ENCODE data around the gene FUBP3. TPM values are rescaled to one million over a fixed set of nuclear protein-coding genes. Genes with fewer than 3 reads are reported as not detected.
"Not testable (repeated sequence)": the region's sequence is repeated elsewhere in the genome, so short reads cannot be mapped to it uniquely, and the experiment has no call there.

Gene FUBP3
- polyA plus RNA-seq, 4 donors: 74.1 to 87.3 (median 80.5) TPM

DNA sequence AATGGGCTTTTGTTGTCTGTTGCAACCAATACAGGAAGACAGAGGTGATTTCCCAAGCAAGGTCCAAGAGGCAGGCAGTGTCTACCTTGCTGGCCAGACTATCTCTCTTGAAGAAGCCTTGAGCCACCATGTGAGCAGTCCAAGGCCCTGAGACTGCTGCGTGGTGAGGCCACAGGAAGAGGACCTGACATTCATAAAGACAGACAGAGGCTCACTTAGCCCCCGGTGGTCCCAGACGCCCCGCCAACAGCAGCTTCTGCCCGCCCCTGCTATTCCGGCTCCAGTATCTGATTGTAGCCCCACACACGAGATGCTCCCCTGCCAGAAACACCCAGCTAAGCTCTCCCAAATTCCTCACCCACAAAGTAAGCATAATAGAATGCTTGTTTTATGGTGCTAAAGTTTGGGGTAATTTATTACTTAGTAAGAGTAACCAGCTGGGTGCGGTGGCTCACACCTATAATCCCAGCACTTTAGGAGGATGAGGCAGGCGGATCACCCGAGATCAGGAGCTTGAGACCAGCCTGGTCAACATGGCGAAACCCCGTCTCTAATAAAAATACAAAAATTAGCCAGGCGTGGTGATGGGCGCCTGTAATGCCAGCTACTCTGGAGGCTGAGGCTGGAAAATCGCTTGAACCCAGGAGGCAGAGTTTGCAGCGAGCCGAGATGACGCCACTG is 22.8 kb upstream of the FUBP3 start:
- no peak for DNase-seq (ENCODE audit: low read depth in 4 of 4, low spot score in 2 of 4)

DNA sequence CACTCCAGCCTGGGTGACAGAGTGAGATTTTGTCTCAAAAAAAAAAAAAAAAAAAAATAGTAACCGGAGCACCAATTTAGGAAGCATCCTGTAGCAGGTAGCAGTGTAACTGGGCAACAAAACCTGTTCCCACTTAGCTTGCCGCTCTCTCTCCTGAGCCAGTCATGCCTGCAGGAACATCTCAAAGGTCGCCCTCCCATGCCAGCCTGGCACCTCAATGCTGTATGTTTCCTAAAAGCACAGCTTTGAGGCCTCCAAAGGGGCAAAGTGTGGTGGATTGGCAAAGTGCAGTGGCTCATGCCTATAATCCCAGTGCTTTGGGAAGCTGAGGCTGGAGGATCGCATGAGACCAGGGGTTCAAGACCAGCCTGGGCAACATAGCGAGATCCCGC is 22.3 kb upstream of the FUBP3 start:
- no peak for DNase-seq (ENCODE audit: low read depth in 4 of 4, low spot score in 2 of 4)

DNA sequence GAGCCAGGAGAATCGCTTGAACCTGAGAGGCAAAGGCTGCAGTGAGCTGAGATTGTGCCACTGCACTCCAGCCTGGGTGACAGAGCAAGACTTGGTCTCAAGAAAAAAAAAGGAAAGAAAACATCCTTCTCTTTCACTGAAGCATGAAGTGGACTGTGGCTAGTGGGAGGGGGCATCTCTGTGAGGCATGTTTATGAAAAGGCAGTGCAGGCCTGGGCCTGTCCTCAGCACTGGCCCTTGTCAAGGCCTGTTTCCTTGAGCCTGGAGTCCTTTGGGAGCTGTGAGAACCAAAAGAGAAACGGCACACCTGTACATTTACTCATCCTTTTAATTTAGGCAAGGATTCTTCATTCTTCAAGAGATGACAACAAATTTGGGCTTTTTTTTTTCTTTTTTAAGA is 18.3 kb upstream of the FUBP3 start:
- DNase-seq (ENCODE audit: low read depth in 4 of 4, low spot score in 2 of 4): no peak

- DNase-seq (ENCODE audit: low read depth in 4 of 4, low spot score in 2 of 4): not testable (repeated sequence)
Measured at GRCh38 chr9:130562525-130562924, 16.9 kb upstream of the FUBP3 start.

DNA sequence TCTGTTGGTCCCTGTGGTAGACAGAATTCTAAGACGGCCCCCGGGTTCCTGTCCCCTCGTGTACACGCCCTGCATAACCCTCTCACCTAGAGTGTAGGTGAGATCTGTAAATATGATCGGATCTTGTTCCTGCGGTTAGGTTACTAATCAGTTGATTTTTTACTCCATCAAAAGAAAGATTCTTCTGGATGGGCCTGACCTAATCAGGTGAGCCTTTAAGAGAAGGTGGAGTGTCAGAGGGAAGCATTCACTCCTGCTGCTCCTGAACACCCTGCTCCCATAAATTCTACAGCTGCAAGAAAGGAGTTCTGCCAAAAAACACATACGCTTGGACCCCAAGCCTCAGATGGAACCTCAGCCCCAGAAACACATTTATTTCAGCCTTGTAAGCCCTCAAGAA is 15.6 kb upstream of the FUBP3 start:
- no peak for DNase-seq (ENCODE audit: low read depth in 4 of 4, low spot score in 2 of 4)

DNA sequence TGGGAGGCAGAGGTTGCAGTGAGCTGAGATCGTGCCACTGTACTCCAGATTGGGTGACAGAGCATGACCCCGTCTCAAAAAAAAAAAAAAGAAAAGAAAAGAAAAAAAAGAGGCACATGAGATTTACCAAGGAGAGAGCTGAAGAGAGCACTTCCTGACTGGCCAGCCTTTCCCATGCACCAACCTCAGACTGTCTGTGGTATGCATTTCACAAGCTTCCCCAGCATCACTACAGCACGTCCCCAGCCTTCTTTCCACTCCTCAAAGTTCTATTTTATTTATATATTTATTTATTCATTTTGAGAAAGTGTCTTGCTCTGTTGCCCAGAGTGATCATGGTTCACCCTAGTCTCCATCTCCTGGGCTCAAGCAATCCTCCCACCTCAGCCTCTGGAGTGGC is 13.6 kb upstream of the FUBP3 start:
- no peak for DNase-seq (ENCODE audit: low read depth in 4 of 4, low spot score in 2 of 4)

DNA sequence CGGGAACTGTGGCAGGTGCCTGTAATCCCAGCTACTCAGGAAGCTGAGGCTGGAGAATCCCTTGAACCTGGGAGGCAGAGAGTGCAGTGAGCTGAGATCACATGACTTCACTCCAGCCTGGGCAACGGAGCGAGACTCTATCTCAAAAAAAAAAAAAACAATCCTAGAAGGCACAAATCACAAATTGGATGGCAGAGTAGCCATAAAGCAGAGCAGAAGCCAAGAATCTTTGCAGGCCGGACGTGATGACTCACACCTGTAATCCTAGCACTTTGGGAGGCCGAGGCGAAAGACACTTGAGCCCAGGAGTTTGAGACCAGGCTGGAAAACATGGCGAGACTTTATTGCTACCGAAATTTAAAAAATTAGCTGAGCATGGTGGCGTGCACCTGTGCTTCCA is 9.2 kb upstream of the FUBP3 start:
- no peak for DNase-seq (ENCODE audit: low read depth in 4 of 4, low spot score in 2 of 4)

DNA sequence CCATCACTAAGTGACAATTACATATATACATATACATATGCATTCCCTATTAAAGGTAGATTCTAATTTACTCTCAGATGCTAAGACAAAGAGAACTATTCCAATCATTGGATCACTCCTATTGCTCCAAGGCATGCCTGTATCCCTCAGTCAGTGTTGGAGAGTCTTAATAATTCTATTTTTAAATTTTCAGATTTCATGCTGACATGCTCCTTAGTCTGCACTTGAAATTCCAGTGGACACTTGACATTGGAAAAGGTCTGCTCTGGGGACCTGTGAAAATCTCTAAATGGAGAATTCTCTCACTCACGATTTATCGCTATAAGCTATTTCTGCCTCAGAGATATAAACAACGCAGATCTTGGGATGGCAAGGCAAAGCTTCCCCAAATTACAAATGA is 3.9 kb upstream of the FUBP3 start:
- DNase-seq (ENCODE audit: low read depth in 4 of 4, low spot score in 2 of 4): no peak

DNA sequence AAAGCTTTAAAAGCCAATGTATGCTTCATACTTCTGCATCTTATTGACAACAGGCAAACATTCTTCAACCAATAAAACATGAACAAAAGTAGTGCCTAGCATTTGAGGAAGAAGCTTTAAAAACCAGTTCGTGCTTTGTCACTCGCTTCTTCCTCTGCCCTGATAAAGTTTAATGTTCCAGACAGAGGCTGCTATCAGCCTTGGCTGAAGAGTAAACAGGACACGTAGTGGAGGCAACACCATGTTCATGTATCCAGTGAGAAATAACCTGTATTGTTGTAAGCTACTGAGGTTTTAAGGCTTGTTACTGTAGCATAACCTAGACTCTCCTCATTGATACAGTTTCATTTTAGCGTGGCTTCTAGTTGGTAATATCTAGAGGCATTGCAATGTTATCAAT is 3.2 kb upstream of the FUBP3 start:
- DNase-seq (ENCODE audit: low read depth in 4 of 4, low spot score in 2 of 4): no peak

DNA sequence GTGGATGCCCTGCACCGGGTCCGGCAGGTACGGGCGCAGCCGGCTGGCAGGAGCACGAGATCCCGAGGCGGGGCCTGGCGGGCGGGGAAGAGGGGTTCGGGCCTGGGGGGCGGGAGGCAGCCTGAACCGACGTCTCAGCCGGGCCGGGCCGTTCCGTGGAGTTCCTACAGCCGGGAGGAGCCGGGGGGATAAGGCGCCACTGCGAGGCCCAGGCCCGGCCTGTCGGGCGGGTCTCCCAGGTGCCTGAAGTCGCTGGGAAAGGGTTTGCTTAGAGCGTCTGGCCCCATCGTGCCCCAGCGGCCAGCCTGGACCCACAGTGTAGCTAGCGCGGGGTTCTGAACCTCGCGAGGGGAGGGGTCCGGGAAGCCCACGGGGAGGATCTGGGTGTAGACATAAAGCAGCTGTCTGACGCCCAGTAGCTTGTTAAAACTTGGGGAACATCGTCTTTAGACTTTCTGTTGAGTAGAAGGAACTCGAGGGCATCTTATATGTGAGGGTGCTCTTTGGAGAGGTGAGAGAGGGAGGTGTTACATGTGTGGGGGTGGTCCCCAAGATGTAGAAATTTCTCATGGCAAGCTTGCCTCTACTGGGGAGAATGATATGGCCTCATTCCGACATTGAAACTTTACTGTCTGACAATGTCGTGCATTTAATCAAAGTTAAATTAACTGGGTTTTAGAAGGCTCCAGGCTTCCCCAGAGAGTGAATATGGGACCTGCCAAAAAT is 524 bp downstream of the FUBP3 start:
- no peak for DNase-seq (ENCODE audit: low read depth in 4 of 4, low spot score in 2 of 4)

GRCh38 chr9:130581766-130582165 is 2.4 kb downstream of the FUBP3 start:
- no peak for DNase-seq (ENCODE audit: low read depth in 4 of 4, low spot score in 2 of 4)

DNA sequence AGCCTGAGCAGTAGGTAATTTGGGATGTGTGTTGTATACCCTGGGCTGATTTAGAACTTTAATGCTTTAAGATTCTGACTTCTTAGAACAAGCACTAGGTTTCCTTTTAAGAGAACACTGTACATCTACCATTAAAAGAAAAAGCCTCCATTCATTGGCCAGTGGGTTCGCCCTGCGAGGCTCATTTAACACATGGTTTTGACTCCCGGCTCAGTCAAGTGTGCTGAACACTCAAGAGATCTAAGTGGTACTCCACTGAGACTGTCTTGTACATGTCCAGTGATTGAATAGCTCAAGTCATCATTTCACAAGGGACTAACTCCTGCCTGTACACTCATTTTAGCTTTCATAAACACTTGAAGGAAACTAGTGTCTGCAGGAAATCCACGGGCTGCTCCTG is 3.9 kb downstream of the FUBP3 start:
- DNase-seq (ENCODE audit: low read depth in 4 of 4, low spot score in 2 of 4): no peak

DNA sequence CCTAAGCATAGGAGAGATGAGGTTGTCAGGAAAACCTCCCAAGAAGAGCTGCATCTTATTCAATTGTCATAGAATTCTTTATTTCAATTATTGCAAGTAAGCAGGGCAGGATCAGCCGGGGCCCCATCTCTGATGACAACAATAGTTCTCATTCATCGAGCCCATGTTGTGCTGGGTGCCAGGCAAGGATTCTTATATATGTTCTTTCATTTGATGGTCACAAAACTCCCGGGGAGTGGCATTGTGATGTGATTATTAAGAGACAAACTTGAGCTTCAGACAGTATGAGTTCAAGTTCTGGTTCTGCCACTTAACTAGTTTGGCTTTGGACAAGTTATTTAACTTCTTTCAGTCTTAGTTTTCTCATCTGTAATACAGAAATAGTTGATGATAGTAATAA is 8.5 kb downstream of the FUBP3 start:
- DNase-seq (ENCODE audit: low read depth in 4 of 4, low spot score in 2 of 4): no peak

- DNase-seq (ENCODE audit: low read depth in 4 of 4, low spot score in 2 of 4): no peak
Measured at GRCh38 chr9:130588416-130588815, 9.0 kb downstream of the FUBP3 start.

DNA sequence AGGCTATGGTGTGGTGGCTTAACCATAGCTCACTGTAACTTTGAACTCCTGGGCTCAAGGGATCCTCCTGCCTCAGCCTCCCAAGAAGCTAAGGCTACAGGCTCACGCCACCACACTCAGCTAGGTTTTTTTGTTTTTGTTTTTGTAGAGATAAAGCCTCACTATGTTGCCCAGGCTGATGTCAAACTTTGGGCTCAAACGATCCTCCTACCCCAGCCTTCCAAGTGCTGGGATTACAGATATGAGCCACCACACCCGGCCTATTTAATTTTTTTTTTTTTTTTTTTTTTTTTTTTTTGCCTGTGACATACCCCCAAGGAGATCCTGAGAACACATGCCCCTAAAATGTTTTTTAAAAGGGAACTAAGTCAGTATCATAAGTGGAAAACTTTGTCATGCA is 10.4 kb downstream of the FUBP3 start:
- no peak for DNase-seq (ENCODE audit: low read depth in 4 of 4, low spot score in 2 of 4)

- no peak for DNase-seq (ENCODE audit: low read depth in 4 of 4, low spot score in 2 of 4)
Measured at GRCh38 chr9:130590305-130590704, 10.9 kb downstream of the FUBP3 start.

DNA sequence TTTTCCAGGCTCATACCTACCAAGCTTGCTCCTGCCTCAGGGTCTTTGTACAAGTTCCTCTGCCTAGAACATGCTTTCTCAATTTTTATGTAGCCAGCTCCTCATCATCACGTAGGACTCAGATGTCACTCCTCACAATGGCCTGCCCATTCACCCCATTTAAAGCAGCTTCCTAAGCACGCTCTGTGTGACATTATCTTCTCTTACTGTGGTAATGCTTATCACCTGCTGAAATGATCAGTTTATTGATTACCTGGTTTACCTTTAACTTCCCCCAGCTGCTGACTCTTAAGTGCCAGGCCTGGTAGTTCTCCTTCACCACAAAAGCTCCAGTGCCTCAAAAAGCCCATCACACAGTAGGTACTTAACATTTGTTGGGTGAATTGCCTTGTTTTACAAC is 13.6 kb downstream of the FUBP3 start:
- DNase-seq (ENCODE audit: low read depth in 4 of 4, low spot score in 2 of 4): no peak

- DNase-seq (ENCODE audit: low read depth in 4 of 4, low spot score in 2 of 4): no peak
Measured at GRCh38 chr9:130597228-130597627, 17.9 kb downstream of the FUBP3 start.

DNA sequence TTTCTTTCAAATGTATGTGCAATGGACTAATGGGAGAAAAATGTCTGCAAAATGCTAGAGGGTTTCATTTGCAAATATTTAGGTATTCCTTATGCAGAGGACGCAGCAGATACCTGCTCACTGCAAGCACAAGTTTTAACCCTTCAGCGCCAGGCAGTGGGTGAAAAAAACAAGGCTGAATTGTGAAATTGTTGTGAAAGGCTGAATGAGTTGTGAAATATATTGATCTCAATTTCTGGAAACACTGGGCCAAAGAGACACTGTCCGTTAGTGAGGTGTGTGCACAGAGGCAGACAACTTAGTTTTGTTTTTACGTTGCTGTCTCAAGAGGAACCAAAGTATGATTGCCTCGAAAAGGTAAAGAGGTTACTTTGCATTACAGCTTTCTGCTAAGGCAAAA is 18.8 kb downstream of the FUBP3 start:
- DNase-seq (ENCODE audit: low read depth in 4 of 4, low spot score in 2 of 4): no peak

- DNase-seq (ENCODE audit: low read depth in 4 of 4, low spot score in 2 of 4): no peak
Measured at GRCh38 chr9:130599625-130600024, 20.2 kb downstream of the FUBP3 start.

GRCh38 chr9:130601100-130601499 is 21.7 kb downstream of the FUBP3 start:
- DNase-seq (ENCODE audit: low read depth in 4 of 4, low spot score in 2 of 4): no peak

- no peak for DNase-seq (ENCODE audit: low read depth in 4 of 4, low spot score in 2 of 4)
Measured at GRCh38 chr9:130604295-130604694, 24.9 kb downstream of the FUBP3 start.
